GM12875 (cell line): Measurements from ENCODE around the gene PMEL.
"Not testable (repeated sequence)": the region's sequence is repeated elsewhere in the genome, so short reads cannot be mapped to it uniquely, and the experiment has no call there.

Experiments used
- H3K4me3 ChIP-seq: one replicate; pipeline ENCODE4 v1.5.1; 2011; ENCODE audit warnings: low read depth, low read length, control low read depth
- TF ChIP-seq, protein P1 (sequence below): IDR thresholded peaks from 2 replicates; pipeline ENCODE4 v1.5.1; 2011; ENCODE audit warnings: low read depth, mild to moderate bottlenecking, control low read depth, inconsistent platforms, low read length, moderate library complexity, borderline replicate concordance; ENCODE audit not compliant: insufficient read depth

PMEL gene

DNA sequence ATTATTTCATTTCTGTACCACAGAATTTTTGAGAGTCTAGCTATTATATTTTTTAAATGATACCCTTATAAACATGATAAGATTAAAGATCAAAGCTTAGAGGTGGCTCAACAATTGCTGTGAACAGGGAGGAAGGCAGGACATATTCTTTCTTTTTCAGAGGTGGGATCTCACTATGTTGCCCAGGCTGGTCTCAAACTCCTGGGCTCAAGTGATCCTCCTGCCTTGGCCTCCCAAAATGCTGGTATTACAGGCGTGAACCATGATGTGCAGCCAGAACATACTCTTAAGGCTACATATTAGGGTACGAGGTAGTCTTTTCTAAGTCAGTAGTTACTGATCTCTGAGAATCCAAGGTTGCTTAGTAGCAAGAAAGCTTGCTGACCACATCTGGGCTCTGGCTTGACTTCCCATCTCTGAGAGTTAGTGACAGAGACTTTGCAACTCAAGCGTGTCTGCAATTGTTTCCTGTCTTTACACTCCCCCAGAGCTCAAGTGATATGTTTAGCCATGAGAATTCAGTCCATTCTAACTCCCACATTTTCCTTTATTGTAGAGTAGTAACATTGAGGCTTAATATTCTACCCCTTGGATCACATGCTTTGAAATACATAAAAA is 16.6 kb upstream of the PMEL start:
- no peak overlapping the region for H3K4me3 ChIP-seq
- TF ChIP-seq, protein P1, sequence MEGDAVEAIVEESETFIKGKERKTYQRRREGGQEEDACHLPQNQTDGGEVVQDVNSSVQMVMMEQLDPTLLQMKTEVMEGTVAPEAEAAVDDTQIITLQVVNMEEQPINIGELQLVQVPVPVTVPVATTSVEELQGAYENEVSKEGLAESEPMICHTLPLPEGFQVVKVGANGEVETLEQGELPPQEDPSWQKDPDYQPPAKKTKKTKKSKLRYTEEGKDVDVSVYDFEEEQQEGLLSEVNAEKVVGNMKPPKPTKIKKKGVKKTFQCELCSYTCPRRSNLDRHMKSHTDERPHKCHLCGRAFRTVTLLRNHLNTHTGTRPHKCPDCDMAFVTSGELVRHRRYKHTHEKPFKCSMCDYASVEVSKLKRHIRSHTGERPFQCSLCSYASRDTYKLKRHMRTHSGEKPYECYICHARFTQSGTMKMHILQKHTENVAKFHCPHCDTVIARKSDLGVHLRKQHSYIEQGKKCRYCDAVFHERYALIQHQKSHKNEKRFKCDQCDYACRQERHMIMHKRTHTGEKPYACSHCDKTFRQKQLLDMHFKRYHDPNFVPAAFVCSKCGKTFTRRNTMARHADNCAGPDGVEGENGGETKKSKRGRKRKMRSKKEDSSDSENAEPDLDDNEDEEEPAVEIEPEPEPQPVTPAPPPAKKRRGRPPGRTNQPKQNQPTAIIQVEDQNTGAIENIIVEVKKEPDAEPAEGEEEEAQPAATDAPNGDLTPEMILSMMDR = no peak

DNA sequence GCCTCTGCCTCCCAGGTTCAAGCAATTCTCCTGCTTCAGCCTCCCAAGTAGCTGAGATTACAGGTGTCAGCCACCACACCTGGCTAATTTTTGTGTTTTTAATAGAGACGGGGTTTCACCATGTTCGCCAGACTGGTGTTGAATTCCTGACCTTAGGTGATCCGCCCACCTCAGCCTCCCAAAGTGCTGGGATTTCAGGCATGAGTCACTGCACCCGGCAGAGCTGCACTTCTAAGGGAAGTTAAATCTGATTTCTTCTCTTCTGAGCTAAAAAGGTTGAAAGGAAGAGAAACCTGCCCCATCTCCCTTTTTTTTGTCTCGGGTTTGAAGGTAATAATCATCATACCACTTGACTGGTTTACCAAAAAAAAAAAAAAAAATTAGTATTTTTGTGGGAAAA is 16.0 kb upstream of the PMEL start:
- not testable (repeated sequence) for H3K4me3 ChIP-seq

DNA sequence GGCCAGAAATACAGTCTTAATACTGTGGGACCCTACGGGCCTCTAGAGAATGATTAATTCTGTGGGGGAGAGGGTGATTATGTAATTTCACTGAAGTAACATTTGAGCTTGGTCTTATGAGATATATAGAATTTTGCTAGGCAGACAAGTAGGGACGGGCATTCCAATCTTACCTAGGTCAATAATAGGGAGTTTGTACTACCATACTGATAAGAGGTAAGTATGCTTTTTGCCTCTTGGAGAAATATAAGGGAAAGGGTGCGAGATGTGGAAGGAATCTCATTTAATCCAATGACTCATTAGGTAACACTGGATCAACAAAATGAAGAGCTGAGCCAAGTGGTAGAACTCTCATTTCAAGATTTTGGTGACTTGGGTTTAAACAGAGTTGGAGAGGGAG is 13.2 kb upstream of the PMEL start:
- TF ChIP-seq, protein P1 = no peak
- H3K4me3 ChIP-seq = no peak overlapping the region

DNA sequence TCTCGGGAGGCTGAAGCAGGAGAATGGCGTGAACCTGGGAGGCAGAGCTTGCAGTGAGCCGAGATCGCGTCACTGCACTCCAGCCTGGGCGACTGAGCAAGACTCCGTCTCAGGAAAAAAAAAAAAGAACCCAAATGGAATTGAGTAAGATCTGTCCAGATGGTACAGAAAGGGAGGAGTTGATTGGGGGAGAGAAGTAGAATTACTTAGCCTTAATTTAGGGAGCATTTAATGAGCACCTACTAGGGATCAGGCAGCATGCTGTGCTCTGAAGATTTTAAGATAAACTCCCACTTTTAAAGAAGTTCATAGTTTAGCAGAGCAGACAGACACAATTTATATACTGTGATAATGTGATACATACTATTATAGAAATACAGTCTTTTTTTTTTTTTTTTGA is 12.6 kb upstream of the PMEL start:
- H3K4me3 ChIP-seq = no peak overlapping the region
- TF ChIP-seq, protein P1 = no peak

DNA sequence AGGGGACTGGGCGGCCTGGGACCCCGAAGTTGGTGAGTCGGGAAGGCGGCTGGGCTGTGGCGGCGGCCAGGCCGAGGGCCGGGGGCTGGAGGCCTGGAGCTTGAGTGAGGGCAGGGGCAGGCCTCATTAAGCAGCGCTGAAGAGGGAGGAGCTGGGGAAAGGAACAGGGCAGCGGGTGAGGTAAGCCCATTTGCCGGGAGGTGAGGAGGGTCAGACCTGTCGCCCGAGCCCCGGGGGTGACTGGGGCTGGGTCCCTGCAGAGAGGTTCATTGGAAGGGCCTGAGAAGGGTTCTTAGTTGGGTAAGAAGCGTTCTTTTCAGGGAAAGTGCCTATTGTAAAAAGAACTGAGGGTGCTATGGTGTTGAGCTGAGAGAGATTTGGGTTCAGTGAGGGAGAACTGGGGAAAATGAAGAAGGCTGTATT is 8.5 kb upstream of the PMEL start:
- TF ChIP-seq, protein P1 = no peak
- peak overlapping the region; percentile 76 for H3K4me3 ChIP-seq

DNA sequence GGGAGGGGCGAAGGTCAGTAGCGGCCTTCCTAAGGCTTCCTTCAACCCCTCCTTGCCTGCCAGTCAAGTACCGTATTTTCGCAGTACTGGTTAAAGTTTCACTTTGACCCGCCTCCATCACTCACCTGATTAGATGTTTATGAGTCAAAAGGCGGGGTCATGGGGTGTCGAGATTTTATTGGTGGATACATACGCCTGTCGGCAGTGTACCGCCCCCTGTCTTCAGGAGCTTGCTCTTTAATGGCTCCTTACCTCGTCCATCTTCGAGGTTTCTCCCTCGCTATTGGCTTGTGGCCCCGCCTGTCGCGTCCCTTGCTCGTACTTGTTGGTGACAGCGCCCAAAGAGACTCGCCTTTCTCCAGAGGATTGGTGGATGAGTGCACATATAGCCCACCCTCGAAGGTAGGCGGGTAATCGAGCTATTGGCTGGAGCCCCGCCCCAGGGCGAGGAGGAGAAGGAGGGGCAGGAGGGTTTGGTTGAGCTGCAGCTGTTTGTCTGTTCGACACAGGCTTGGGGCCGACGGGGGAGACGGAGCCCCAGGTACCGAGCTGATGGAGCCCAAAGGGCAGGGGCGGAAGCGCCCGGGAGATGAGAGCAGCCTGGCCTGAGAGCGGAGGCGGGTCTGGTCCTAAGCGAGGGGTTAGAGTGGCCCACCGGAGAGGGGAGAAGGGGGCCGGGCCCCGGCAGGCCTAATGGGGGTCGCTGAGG is 7.9 kb upstream of the PMEL start, which contains the start of gene RAB5B:
TSS of gene RAB5B (plus strand) at position 480 of the 709 bp plus-strand sequence. CDS start 12,883 bp downstream, outside the sequence.
- peak within 1 kb of the TSS; percentile 76 for H3K4me3 ChIP-seq
- TF ChIP-seq, protein P1 = no peak

DNA sequence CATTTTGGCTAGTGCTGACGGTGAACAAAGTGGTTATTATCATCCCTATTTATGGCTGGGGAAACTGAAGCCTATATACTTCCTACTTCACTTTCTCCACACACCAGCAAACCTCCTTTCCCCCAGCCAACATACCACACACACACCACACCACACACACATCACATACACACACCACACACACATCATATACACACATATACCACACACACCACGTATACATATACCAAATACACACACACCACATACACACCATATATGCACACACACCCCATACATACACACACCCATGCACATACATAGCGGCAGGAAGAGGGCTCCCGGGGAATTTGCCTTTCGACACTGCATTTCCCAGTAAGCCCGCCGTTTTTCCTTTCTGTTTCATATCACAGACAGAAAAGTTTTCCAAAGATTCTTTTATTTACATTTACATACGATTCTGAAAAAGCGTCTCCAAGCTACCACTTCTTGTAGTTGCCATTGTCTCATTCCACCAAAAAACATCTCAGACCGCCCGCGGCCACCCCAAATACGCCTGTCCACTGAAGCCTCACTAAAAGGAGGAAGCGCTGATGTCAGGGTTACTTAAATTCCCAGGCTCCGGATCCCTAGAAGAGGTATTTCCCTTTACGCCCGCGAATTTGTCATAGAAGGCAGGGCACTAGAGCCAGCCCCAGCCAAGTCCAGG is 7.2 kb upstream of the PMEL start:
- H3K4me3 ChIP-seq = peak overlapping the region; percentile 52
- TF ChIP-seq, protein P1 = no peak
